AG10803 (cell line): ENCODE data around the gene NFKBIA.
"Not testable (repeated sequence)": the region's sequence is repeated elsewhere in the genome, so short reads cannot be mapped to it uniquely, and the experiment has no call there.

Experiments
- DNase-seq: peaks from one replicate; pipeline ENCODE4 v3.0.0; 2010; ENCODE audit warnings: low read depth
- H3K4me3 ChIP-seq: 2 replicates; pipeline ENCODE4 v1.5.1; 2011; ENCODE audit warnings: mild to moderate bottlenecking, low read length, control low read depth
- TF ChIP-seq, protein P1 (sequence below): conservative IDR thresholded peaks from 2 replicates; pipeline ENCODE4 v1.5.1; 2011; ENCODE audit warnings: mild to moderate bottlenecking, low read length, control low read depth, inconsistent platforms

Gene NFKBIA, protein sequence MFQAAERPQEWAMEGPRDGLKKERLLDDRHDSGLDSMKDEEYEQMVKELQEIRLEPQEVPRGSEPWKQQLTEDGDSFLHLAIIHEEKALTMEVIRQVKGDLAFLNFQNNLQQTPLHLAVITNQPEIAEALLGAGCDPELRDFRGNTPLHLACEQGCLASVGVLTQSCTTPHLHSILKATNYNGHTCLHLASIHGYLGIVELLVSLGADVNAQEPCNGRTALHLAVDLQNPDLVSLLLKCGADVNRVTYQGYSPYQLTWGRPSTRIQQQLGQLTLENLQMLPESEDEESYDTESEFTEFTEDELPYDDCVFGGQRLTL

DNA sequence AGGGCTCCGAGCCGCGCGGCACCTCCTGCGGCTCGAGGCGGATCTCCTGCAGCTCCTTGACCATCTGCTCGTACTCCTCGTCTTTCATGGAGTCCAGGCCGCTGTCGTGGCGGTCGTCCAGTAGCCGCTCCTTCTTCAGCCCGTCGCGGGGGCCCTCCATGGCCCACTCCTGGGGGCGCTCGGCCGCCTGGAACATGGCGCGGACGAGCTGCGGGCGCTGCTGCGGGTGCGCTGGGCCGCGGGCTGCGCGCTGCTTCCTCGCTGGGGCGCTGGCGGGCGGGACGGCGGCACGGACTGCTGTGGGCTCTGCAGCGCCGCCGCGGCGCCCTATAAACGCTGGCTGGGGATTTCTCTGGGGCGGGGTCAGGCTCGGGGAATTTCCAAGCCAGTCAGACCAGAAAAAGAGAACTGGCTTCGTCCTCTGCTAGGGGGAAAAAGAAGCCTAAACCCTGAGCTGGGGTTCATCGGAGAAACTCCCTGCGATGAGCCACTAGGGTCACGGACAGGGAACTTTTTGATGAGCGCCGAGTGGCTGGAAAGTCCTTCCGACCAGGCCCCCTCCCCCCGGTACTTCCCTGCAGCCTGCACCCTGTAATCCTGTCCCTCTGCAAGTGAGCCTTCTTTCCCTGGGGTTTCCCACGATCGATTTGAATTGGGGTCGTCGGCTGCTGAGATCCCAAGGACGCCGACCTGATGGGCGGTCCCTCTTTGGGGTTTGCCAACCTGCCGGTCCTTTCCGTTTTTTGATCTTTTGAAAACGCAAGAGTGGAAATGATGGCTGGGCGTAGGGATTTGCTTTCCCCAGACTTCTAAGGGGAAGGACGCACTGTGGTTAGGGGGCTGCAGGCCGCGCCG lies at the start of gene NFKBIA:
Gene NFKBIA, minus strand, starts transcription at position 301 of the 855 bp plus-strand sequence. Its CDS starts 105 bp downstream, at position 196.
- DNase-seq: peak; percentile 84
- H3K4me3 ChIP-seq: peak within 1 kb of the TSS; percentile 85
- TF ChIP-seq, protein P1, sequence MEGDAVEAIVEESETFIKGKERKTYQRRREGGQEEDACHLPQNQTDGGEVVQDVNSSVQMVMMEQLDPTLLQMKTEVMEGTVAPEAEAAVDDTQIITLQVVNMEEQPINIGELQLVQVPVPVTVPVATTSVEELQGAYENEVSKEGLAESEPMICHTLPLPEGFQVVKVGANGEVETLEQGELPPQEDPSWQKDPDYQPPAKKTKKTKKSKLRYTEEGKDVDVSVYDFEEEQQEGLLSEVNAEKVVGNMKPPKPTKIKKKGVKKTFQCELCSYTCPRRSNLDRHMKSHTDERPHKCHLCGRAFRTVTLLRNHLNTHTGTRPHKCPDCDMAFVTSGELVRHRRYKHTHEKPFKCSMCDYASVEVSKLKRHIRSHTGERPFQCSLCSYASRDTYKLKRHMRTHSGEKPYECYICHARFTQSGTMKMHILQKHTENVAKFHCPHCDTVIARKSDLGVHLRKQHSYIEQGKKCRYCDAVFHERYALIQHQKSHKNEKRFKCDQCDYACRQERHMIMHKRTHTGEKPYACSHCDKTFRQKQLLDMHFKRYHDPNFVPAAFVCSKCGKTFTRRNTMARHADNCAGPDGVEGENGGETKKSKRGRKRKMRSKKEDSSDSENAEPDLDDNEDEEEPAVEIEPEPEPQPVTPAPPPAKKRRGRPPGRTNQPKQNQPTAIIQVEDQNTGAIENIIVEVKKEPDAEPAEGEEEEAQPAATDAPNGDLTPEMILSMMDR: peak; percentile 26

DNA sequence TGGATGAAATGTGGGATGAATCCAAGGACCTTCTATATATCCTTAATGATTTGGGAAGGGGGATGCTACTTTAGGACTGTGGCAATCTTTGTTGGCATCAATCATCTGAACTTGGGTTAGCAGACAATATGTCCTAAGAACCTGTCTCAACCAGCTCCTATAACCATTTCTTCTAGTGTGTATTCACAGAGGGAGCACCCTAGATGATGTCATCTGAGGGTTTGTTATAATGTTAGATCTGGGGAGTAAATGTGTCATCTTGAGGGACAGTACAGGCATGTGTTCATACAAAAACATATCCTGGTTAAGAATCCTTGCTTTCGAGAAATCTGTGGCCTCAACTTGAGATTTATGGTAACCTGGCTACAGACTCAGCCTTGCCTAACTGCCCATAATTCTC lies 41.9 kb upstream of the NFKBIA start:
- TF ChIP-seq, protein P1: no peak
- no peak overlapping the region for H3K4me3 ChIP-seq
- DNase-seq: no peak

DNA sequence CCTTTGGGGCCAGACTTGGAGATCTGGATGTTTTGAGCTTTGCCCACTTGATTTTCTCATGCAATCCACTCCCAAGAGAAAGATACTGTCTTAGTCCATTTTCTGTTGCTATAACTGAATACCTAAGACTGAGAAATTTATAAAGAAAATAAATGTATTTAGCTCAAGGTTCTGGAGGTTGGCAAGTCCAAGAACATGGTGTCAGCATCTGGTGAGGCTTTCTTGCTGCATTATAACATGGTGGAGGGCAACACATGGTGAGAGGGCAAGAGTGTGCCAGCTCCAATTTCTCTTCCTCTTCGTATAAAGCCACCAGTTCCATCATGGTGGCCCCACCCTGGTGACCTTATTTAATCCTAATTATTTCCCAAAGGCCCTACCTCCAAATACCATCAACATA lies 39.6 kb upstream of the NFKBIA start:
- no peak for DNase-seq
- H3K4me3 ChIP-seq: no peak overlapping the region
- TF ChIP-seq, protein P1: no peak

DNA sequence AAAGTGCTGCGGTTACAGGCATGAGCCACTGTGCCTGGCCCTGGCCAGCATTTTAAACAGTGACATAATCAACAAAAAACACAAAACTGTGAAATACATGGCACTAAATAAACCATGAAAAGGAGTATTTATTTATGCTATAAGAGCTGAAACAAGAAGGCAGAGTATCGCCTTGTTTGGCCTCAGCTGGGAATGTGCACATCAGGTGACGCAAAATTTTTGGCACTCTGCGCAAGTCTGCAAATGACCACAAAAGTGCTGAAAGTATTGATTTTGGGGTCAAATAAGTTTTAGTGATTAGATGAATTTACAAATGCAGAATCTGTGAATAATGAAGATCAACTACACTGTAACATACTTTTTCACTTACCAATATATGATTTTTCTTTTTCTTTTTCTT lies 36.6 kb upstream of the NFKBIA start:
- no peak for DNase-seq
- no peak overlapping the region for H3K4me3 ChIP-seq
- TF ChIP-seq, protein P1: no peak

DNA sequence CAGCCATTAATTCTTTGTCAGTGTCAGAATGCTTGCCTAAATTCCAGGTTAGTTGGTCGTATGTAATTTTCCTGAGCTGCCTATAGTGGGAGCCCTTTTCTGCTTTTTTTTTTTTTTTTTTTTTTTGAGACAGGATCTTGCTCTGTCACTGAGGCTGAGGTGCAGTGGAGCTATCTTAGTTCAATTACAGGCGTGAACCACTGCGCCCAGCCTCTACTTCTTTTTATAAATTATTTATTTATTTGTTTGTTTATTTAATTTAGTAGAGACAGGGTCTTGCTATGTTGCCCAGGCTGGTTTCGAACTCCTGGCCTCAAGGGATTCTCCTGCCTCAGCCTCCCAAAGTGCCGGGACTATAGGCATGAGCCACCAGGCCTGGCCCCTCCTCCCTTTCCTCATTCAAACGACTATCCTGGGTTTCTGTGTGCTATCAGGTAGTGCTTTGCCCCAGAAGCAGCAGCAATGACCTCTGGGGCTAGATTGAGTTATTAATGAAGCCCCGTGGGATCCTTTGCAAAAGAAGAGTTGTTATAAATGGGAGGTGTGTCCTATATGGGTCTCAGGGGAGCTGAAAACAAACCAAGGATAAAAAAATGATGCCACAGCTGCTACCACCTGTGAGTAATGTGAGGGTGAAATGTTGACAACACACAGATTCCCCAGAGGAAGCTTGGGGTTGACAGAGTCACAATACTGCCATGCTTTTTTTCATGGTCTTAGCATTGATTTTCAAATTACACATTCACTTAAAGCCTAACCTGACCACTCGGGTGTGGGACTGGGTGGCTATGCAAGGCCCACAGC lies 34.6 kb upstream of the NFKBIA start:
- no peak for DNase-seq
- TF ChIP-seq, protein P1: peak; percentile 67

DNA sequence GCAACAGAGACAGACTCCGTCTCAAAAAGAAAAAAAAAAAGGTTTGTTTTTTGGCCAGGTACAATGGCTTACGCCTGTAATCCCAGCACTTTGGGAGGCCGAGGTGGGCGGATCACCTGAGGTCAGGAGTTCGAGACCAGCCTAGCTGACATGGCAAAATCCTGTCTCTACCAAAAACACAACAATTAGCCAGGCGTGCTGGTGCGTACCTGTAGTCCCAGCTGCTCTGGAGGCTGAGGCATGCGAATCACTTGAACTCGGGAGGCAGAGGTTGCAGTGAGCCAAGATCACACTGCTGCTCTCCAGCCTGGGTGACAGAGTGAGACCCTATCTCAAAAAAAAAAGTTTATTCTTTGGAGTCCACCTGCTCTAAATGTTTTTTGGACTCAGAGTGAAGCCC lies 33.9 kb upstream of the NFKBIA start:
- H3K4me3 ChIP-seq, DNase-seq: not testable (repeated sequence)

More for the DNA sequence above, 34.6 kb upstream of the NFKBIA start:
- no peak overlapping the region for H3K4me3 ChIP-seq

DNA sequence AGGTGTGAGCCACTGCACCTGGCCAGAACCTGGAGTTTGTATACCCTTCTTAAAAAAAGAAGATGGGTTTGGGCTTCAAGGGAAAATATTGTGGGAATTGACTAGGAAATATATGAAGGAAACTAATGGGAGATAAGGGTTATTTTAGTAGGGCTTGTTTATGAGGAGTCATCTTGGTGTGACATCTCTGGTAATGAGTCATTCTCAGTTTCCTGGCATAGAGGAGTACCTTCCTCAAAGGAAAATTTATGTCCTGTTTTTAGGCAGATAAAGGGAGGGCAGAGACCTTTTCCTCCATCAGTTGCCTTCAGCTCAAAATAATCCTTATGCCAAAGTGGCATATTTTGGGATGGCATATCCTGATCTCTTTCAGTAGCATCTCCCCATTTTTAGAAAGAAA lies 30.6 kb upstream of the NFKBIA start:
- DNase-seq: no peak
- TF ChIP-seq, protein P1: no peak
- no peak overlapping the region for H3K4me3 ChIP-seq
